GM13977 (cell line): Measurements from ENCODE around the gene CHST8.

ENCODE experiments used
- DNase-seq: peaks from one replicate; pipeline ENCODE4 v3.0.0; 2012; ENCODE audit warnings: low spot score
- in situ Hi-C: fragments of 300-500 bp; cut with MboI; formaldehyde crosslinking; loops from one replicate; pipeline ENCODE4 v1.12.0; 2022; ENCODE audit warnings: low sequenced_read_pairs, low pct_unique_long_range_greater_than_20kb, mixed read lengths, inconsistent platforms; ENCODE audit not compliant: unreplicated experiment
- TF ChIP-seq, protein P1 (sequence below): IDR thresholded peaks from 2 replicates; pipeline ENCODE4 v1.5.1; 2012; ENCODE audit warnings: mild to moderate bottlenecking, control low read depth; ENCODE audit not compliant: insufficient read depth; ENCODE audit errors: extremely low read depth, missing control alignments

The CHST8 gene

DNA sequence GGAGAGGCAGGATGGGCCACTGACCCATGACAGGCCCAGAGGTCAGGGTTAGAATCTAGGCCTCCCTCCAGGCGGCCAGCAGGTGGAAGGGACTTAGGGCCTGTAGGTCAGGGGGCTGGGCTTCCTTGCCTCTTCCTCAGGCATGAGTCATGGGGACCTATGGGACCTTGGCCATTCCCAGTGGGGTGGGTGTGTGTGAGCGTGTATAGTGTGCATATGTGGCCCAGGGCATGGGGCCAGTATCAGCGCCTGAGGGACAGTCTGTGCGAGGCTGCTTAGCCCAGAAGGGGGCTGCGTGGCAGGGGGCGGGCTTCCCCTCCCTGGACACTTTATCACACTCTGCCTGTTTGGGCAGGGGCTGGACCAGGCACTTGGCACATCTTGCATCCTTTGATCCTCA, 188.2 kb downstream of the CHST8 start:
- in situ Hi-C loops, result no loop called here

DNA sequence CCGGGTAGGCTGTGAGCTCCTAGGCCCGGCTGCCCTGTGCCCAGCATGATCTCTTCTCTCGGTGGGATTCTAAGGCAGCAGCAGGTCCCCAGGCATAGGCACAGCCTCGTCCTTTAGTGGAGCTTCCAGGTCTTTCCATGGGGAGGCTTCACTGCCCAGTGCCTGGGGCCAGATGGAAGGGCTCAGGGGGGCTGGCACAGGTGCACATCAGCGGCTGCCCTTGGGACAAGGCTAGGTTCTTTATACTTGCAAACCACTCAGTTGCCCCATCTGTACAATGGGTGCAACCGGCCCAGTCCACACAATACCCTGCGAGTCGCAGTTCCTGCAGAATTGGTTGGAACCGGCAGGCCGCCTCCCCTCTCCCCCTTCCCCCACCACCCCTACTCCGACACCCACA, 189.1 kb downstream of the CHST8 start:
- in situ Hi-C loops, result no loop called here
- DNase-seq, result no peak
- TF ChIP-seq, protein P1, sequence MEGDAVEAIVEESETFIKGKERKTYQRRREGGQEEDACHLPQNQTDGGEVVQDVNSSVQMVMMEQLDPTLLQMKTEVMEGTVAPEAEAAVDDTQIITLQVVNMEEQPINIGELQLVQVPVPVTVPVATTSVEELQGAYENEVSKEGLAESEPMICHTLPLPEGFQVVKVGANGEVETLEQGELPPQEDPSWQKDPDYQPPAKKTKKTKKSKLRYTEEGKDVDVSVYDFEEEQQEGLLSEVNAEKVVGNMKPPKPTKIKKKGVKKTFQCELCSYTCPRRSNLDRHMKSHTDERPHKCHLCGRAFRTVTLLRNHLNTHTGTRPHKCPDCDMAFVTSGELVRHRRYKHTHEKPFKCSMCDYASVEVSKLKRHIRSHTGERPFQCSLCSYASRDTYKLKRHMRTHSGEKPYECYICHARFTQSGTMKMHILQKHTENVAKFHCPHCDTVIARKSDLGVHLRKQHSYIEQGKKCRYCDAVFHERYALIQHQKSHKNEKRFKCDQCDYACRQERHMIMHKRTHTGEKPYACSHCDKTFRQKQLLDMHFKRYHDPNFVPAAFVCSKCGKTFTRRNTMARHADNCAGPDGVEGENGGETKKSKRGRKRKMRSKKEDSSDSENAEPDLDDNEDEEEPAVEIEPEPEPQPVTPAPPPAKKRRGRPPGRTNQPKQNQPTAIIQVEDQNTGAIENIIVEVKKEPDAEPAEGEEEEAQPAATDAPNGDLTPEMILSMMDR, result no peak

More for the DNA sequence above, 188.2 kb downstream of the CHST8 start:
- TF ChIP-seq, protein P1, result no peak
- no peak for DNase-seq

DNA sequence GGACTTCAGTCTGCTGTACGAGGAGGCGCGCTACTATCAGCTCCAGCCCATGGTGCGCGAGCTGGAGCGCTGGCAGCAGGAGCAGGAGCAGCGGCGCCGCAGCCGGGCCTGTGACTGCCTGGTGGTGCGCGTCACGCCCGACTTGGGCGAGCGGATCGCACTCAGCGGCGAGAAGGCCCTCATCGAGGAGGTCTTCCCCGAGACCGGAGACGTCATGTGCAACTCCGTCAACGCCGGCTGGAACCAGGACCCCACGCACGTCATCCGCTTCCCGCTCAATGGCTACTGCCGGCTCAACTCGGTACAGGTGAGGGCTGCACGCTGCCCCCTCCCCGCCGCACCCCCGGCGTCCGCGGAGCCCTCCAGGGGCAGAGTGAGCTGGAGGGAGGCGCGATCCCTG, 189.5 kb downstream of the CHST8 start:
- TF ChIP-seq, protein P1, result no peak
- in situ Hi-C loops, result no loop called here
- DNase-seq, result no peak

DNA sequence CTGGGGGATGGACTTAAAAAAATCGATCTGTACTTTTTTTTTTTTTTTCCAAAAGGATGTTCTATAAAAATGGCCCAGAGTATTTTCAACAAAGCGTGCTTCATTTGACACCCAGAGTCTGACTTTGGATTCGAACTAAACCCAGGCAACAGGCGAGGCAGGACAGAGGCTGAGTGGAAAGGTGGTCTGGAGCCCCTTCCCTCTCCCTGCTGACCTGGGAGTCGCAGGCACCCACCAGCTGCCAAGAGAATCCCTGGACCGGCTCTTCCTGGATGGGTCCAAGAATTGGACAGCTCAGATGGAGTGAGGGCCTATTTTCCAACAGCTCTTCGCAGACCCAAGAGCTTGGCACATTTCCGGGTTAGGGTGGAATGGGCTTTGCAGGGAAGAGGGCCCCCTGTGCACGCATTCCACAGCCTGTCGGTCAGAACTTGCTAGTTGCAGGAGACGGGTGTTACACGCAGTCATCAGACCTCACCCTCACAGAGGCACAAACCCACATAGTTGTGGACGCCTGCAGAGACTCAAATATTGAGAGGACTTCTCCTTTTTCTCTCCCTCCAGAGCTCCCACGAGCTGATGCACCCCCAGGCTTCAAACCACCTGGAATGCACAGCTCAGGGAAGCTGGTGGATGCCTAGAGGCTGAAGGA, 190.1 kb downstream of the CHST8 start:
- in situ Hi-C loops, result no loop called here
- TF ChIP-seq, protein P1, result no peak
- no peak for DNase-seq

DNA sequence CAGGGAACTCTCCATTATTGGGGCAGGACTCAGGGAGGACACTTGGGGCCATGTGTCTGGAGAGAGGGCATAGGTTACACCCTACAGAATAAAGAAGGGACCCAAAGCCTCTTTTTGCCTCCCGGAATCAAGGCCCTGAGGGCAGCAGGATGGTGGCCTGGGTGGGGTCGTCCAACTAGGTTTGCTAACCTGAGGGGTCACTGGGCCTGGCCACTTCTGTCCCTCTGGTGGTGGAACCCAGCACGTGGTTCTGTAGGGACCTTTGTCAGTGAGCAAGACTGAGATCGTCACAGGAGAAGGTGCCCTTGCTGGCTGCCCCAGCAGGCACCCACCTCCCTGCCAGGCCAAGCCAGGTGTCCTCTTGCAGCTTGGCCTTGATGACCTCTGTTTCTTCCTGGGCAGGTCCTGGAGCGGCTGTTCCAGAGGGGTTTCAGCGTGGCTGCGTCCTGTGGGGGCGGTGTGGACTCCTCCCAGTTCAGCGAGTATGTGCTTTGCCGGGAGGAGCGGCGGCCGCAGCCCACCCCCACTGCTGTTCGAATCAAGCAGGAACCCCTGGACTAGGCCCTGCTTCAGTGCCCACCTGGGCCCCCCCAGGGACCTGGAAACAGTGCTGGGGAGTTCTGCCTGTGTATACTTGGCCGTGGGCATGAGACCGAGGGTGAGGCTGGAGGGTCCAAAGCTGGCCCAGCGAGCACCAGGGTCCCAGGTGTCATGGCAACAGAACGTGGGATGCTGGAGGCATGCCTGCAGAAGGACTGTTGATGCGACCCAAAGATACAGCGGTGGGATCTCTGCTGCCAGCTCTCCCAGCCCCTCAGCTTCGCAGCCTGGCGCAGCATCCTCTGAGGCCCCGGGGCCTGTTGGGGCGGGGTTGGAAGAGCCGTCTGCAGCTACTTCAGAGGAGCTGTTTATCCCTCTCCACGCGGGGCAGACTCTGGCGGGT, 190.9 kb downstream of the CHST8 start:
- in situ Hi-C loops, result no loop called here
- no peak for DNase-seq
- TF ChIP-seq, protein P1, result no peak

DNA sequence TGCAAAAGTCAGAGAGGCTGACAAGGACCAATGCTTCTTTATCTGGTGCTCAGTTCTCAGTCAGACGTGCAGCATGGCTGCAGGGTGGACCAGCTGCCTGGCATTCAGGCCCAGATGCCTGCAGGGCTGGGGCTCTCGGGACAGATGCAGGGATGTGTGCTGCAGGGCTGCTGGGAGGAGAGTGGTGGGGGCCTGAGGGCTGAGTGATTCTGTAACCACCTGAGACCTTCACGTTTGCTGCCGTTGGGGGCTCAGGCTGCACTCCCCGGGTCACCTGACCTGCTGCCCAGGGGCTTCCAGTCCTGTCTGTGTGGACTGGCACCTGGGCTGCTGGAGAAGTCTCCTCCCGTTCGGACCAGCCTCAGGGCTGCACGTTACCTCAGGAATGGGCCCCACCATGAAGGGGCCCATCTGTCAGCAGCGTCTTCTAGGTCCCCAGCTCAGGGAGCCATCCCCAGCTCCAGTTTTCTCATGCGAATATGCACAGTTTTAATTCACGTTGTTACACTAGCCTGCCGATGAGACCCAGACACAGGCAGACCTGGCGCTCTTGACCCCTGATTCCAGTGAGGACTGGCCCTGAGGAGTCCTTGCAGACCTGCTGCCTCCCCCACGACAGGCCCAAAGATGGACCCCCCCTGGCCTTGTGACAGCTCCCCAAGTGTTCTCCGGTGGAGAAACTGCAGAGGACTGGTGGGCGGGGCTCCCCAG, 191.8 kb downstream of the CHST8 start:
- DNase-seq, result no peak
- in situ Hi-C loops, result no loop called here
- TF ChIP-seq, protein P1, result no peak
